ENCODE data around the gene NBPF4.
"Not testable (repeated sequence)": the region's sequence is repeated elsewhere in the genome, so short reads cannot be mapped to it uniquely, and the experiment has no call there.

NBPF4 gene

GRCh38 chr1:108243976-108244375 is at the start of gene NBPF4:
Gene NBPF4 (minus strand): TSS chr1:108244076. CDS start chr1:108243761, 315 bp downstream.
- not testable (repeated sequence) for DNase-seq (ENCODE audit: low read depth)

GRCh38 chr1:108282528-108283257 is 38.8 kb upstream of the NBPF4 start:
- not testable (repeated sequence) for DNase-seq (ENCODE audit: low read depth)

- not testable (repeated sequence) for DNase-seq (ENCODE audit: low read depth)
These were observed 28.8 kb upstream of the NBPF4 start for GRCh38 chr1:108272485-108273327.

DNA sequence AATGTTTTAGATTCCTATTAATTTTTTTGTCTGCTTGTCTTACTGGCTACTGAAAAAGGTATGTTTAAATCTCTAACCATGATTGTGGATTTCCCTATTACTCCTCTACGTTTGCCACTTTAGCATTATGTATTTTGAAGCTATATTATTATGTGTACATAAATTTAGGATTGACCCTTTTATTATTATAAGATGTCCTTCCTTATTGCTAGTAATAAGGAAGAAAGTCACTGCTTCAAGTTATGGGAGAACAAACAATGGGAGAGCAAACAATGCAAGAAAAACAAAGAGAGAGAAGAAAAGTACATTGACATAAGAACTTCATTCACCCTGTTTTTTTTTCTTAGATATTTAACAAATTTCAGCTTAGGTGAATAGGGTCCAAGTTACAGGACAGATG is 23.2 kb upstream of the NBPF4 start:
- not testable (repeated sequence) for DNase-seq (ENCODE audit: low read depth)

- DNase-seq (ENCODE audit: low read depth), result not testable (repeated sequence)
These were observed 18.1 kb upstream of the NBPF4 start for GRCh38 chr1:108261967-108262366.

DNA sequence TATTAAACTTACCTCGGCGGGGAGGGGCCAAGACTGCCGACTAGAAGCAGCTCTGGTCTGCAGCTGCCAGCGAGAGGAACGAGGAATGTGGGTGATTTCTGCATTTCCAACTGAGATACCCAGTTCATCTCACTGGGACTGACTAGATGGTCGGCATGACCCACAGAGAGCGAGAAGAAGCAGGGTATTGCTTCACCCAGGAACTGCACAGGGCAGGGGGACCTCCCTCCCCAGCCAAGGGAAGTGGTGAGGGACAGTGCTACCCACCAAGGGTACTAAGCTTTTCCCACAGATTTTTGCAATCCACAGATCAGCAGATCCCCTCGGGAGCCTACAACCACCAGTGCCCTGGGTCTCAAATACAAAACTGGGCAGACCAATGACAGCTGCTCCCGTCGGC is 17.6 kb upstream of the NBPF4 start:
- DNase-seq (ENCODE audit: low read depth), result not testable (repeated sequence)

GRCh38 chr1:108260578-108261259 is 16.8 kb upstream of the NBPF4 start:
- not testable (repeated sequence) for DNase-seq (ENCODE audit: low read depth)

- not testable (repeated sequence) for DNase-seq (ENCODE audit: low read depth)
These were observed 11.6 kb upstream of the NBPF4 start for GRCh38 chr1:108255426-108255825.

- DNase-seq (ENCODE audit: low read depth), result not testable (repeated sequence)
These were observed 4.5 kb downstream of the NBPF4 start for GRCh38 chr1:108239426-108239825.

- DNase-seq (ENCODE audit: low read depth), result not testable (repeated sequence)
These were observed 8.6 kb downstream of the NBPF4 start for GRCh38 chr1:108235308-108235707.

GRCh38 chr1:108232183-108232582 is 11.7 kb downstream of the NBPF4 start:
- DNase-seq (ENCODE audit: low read depth), result not testable (repeated sequence)

DNA sequence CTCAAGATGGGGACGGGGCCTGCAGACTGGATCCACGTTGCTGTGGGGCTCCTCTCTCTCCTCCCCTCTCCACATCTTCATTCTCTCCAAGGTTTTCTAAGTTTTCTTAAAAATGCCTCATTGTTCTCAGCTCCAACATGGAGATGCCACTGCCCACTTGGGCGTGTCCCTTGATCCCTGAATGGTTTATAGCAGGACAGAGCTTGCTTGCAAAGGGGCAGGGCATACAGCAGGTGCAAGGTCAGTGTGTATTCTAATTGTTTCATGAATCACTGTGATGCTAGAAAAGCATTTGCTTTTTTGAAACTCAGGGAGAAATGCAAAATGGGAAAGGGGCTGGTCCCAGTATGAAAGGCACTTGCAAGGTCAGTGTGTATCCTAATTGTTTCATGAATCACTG is 13.9 kb downstream of the NBPF4 start:
- not testable (repeated sequence) for DNase-seq (ENCODE audit: low read depth)

DNA sequence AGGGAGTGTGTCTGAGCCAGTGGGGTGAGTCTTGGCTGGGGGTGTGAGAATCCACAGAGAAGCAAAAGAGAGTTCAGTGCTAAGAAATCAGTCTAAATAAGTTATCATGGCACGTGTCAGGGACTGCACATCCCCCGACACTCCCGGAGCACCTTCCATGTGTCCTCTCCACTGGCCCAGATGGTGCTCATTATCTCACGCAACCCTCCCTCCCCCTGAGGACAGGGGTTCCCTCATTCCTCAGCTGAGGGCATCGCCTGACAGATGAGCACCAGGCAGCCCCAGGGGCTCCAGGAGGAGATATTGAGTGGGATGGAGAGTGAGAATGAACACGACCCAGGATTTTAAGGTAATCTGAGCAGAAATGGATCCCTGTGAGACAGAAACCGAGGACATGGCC is 16.1 kb downstream of the NBPF4 start:
- not testable (repeated sequence) for DNase-seq (ENCODE audit: low read depth)

GRCh38 chr1:108226855-108227254 is 17.0 kb downstream of the NBPF4 start:
- not testable (repeated sequence) for DNase-seq (ENCODE audit: low read depth)

DNA sequence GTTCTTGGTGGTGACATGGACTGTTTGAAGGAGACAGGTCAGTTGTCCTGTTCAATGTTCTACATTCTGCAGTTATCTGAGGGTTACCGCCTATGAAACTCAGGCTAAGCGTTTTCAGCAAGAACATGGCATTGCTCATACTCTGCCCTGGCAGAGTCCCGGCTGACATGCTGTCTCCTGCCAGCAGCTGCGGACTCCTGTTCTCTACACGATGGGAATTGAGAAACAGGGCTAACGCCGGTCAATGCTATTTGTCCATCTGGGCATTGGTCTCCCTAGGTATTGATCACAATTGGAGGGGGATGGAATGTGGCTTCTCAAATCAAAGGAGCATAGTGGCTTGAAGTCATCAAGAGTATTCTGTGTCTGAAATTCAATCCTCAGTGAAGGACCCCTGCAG is 20.6 kb downstream of the NBPF4 start:
- not testable (repeated sequence) for DNase-seq (ENCODE audit: low read depth)

GRCh38 chr1:108217515-108218174 is 26.2 kb downstream of the NBPF4 start:
- DNase-seq (ENCODE audit: low read depth), result not testable (repeated sequence)

GRCh38 chr1:108217007-108217406 is 26.9 kb downstream of the NBPF4 start:
- not testable (repeated sequence) for DNase-seq (ENCODE audit: low read depth)

DNA sequence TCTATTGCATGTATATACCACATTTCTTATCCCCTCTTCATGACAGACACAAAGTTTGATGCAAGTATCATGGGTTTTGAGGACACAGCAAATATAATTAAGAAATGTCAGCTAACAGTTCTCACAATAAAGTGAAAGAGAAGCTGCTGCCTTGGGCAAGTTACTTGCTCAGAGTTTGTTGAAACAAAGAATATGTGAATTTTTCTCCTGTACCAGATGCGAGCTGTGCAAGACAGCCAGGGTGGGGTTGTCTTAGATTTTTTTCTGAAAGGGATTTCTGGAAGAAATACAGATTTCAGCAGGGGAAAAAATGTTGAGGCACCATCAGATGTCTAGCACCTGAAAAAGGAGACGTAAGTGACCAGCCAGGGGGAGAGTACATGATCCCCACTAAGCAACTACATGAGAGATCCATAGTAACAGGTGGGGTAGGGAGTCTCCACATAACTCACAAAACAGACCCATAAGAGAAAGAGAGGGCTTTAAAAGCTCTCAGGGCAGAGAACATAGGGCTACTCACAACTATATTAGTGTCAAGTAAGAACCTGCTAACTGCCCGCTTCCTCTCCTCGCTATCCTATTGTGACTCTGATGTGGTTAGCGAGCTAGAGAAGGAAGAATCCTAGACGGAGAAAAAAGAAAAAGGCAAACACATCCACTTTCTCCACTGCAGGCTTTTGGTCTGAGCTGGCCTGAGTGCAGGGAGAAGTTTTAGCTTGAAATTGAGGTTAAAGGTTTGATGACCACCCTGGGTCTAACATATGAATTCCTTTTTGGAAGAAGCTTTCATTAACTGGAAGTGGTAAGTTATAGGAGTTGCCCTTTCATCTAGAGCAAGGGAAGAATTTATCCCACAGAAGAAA is 27.6 kb downstream of the NBPF4 start:
- not testable (repeated sequence) for DNase-seq (ENCODE audit: low read depth)

GRCh38 chr1:108214641-108215465 is 29.0 kb downstream of the NBPF4 start:
- not testable (repeated sequence) for DNase-seq (ENCODE audit: low read depth)

GRCh38 chr1:108211014-108211413 is 32.9 kb downstream of the NBPF4 start:
- DNase-seq (ENCODE audit: low read depth), result no peak

Measured in stimulated activated CD8-positive, alpha-beta memory T cell treated with anti-CD3 and anti-CD28 coated beads, Interleukin-12 subunit alpha, Interleukin-12 subunit beta, amount 100 ng/mL, for 1 hour (primary cell).